Activated naive CD8-positive, alpha-beta T cell treated with anti-CD3 and anti-CD28 coated beads for 36 hours (primary cell): ENCODE data around the gene ALK. TPM values are rescaled to one million over a fixed set of nuclear protein-coding genes. Genes with fewer than 3 reads are reported as not detected.

Source experiments
- DNase-seq: peaks from one replicate; pipeline ENCODE4 v3.0.0; 2021
- H3K27ac Mint-ChIP-seq: one replicate; pipeline ENCODE4 v1.8.0; 2022; ENCODE audit warnings: mild to moderate bottlenecking, moderate library complexity, mixed read lengths
- H3K27me3 Mint-ChIP-seq: one replicate; pipeline ENCODE4 v1.8.0; 2022; ENCODE audit warnings: mild to moderate bottlenecking, mixed read lengths
- H3K36me3 Mint-ChIP-seq: one replicate; pipeline ENCODE4 v1.8.0; 2021; ENCODE audit warnings: mild to moderate bottlenecking, mixed read lengths
- H3K4me1 Mint-ChIP-seq: one replicate; pipeline ENCODE4 v1.8.0; 2021; ENCODE audit warnings: mixed read lengths
- H3K4me3 Mint-ChIP-seq: one replicate; pipeline ENCODE4 v1.8.0; 2022; ENCODE audit warnings: mild to moderate bottlenecking, moderate library complexity, mixed read lengths
- H3K9me3 Mint-ChIP-seq: one replicate; pipeline ENCODE4 v1.8.0; 2022; ENCODE audit warnings: mixed read lengths
- total RNA-seq, 2 experiments: library from RNA; stranded (reverse); gene quantifications; one replicate each; pipeline ENCODE4 v1.2.3, GENCODE V29; 2021

ALK gene
- total RNA-seq, 2 experiments from 2014 or later: not detected

- Mint-ChIP-seq H3K27ac (no peak overlapping the region), H3K4me3 (no peak overlapping the region), H3K36me3 (no peaks in the 10 kb centered on the region), H3K9me3 (peaks cover 3% of the 10 kb centered on the region), H3K4me1 (no peaks in the 10 kb centered on the region), H3K27me3 (peaks cover 23% of the 10 kb centered on the region)
- no peak for DNase-seq
Observed at GRCh38 chr2:29502460-29502911, 418.9 kb downstream of the ALK start.

- H3K27ac Mint-ChIP-seq: no peak overlapping the region
- no peak overlapping the region for H3K4me3 Mint-ChIP-seq
- peaks cover 5% of the 10 kb centered on the region for H3K4me1 Mint-ChIP-seq
- DNase-seq: no peak
- H3K36me3 Mint-ChIP-seq: no peaks in the 10 kb centered on the region
- peaks cover 10% of the 10 kb centered on the region for H3K27me3 Mint-ChIP-seq
- H3K9me3 Mint-ChIP-seq: no peaks in the 10 kb centered on the region
Observed at GRCh38 chr2:29497375-29497774, 424.0 kb downstream of the ALK start.

- H3K27ac Mint-ChIP-seq: no peak overlapping the region
- peaks cover 5% of the 10 kb centered on the region for H3K4me1 Mint-ChIP-seq
- DNase-seq: no peak
- H3K4me3 Mint-ChIP-seq: no peak overlapping the region
- H3K9me3 Mint-ChIP-seq: no peaks in the 10 kb centered on the region
- H3K27me3 Mint-ChIP-seq: peaks cover 10% of the 10 kb centered on the region
- no peaks in the 10 kb centered on the region for H3K36me3 Mint-ChIP-seq
Observed at GRCh38 chr2:29496198-29496597, 425.2 kb downstream of the ALK start.

GRCh38 chr2:29495536-29496060 lies 425.8 kb downstream of the ALK start:
- no peak for DNase-seq
- peaks cover 10% of the 10 kb centered on the region for H3K27me3 Mint-ChIP-seq
- no peak overlapping the region for H3K4me3 Mint-ChIP-seq
- H3K4me1 Mint-ChIP-seq: peaks cover 5% of the 10 kb centered on the region
- H3K36me3 Mint-ChIP-seq: no peaks in the 10 kb centered on the region
- H3K9me3 Mint-ChIP-seq: no peaks in the 10 kb centered on the region
- no peak overlapping the region for H3K27ac Mint-ChIP-seq

GRCh38 chr2:29495068-29495467 lies 426.3 kb downstream of the ALK start:
- Mint-ChIP-seq H3K27me3 (peaks cover 10% of the 10 kb centered on the region), H3K4me1 (peaks cover 5% of the 10 kb centered on the region), H3K9me3 (no peaks in the 10 kb centered on the region), H3K36me3 (no peaks in the 10 kb centered on the region), H3K4me3 (no peak overlapping the region), H3K27ac (no peak overlapping the region)
- DNase-seq: no peak

GRCh38 chr2:29492701-29493100 lies 428.7 kb downstream of the ALK start:
- H3K36me3 Mint-ChIP-seq: no peaks in the 10 kb centered on the region
- DNase-seq: no peak
- peaks cover 5% of the 10 kb centered on the region for H3K4me1 Mint-ChIP-seq
- H3K4me3 Mint-ChIP-seq: no peak overlapping the region
- peaks cover 10% of the 10 kb centered on the region for H3K27me3 Mint-ChIP-seq
- H3K9me3 Mint-ChIP-seq: no peaks in the 10 kb centered on the region
- H3K27ac Mint-ChIP-seq: no peak overlapping the region

- Mint-ChIP-seq H3K36me3 (no peaks in the 10 kb centered on the region), H3K9me3 (no peaks in the 10 kb centered on the region), H3K27ac (no peak overlapping the region), H3K4me3 (no peak overlapping the region), H3K27me3 (no peaks in the 10 kb centered on the region), H3K4me1 (no peaks in the 10 kb centered on the region)
- DNase-seq: no peak
Observed at GRCh38 chr2:29490045-29490444, 431.3 kb downstream of the ALK start.

GRCh38 chr2:29489568-29489967 lies 431.8 kb downstream of the ALK start:
- Mint-ChIP-seq H3K27me3 (no peaks in the 10 kb centered on the region), H3K27ac (no peak overlapping the region)

GRCh38 chr2:29487967-29488555 lies 433.3 kb downstream of the ALK start:
- no peak for DNase-seq
- Mint-ChIP-seq H3K27me3 (peaks cover 3% of the 10 kb centered on the region), H3K36me3 (no peaks in the 10 kb centered on the region), H3K4me1 (no peaks in the 10 kb centered on the region), H3K9me3 (peaks cover 2% of the 10 kb centered on the region), H3K4me3 (no peak overlapping the region), H3K27ac (no peak overlapping the region)

More at GRCh38 chr2:29489568-29489967, 431.8 kb downstream of the ALK start:
- no peak for DNase-seq
- Mint-ChIP-seq H3K4me3 (no peak overlapping the region), H3K9me3 (no peaks in the 10 kb centered on the region), H3K4me1 (no peaks in the 10 kb centered on the region), H3K36me3 (no peaks in the 10 kb centered on the region)

GRCh38 chr2:29485631-29486030 lies 435.8 kb downstream of the ALK start:
- Mint-ChIP-seq H3K9me3 (peaks cover 2% of the 10 kb centered on the region), H3K4me3 (no peak overlapping the region), H3K27ac (no peak overlapping the region), H3K27me3 (peaks cover 6% of the 10 kb centered on the region), H3K36me3 (no peaks in the 10 kb centered on the region), H3K4me1 (no peaks in the 10 kb centered on the region)
- DNase-seq: no peak

GRCh38 chr2:29485117-29485516 lies 436.3 kb downstream of the ALK start:
- H3K9me3 Mint-ChIP-seq: peaks cover 2% of the 10 kb centered on the region
- no peaks in the 10 kb centered on the region for H3K4me1 Mint-ChIP-seq

GRCh38 chr2:29482867-29483266 lies 438.5 kb downstream of the ALK start:
- no peak overlapping the region for H3K27ac Mint-ChIP-seq
- no peaks in the 10 kb centered on the region for H3K4me1 Mint-ChIP-seq
- H3K9me3 Mint-ChIP-seq: peaks cover 2% of the 10 kb centered on the region
- no peak for DNase-seq
- no peaks in the 10 kb centered on the region for H3K36me3 Mint-ChIP-seq
- peaks cover 10% of the 10 kb centered on the region for H3K27me3 Mint-ChIP-seq
- H3K4me3 Mint-ChIP-seq: no peak overlapping the region

More at GRCh38 chr2:29485117-29485516, 436.3 kb downstream of the ALK start:
- Mint-ChIP-seq H3K36me3 (no peaks in the 10 kb centered on the region), H3K27ac (no peak overlapping the region), H3K4me3 (no peak overlapping the region), H3K27me3 (peaks cover 6% of the 10 kb centered on the region)
- no peak for DNase-seq

- H3K36me3 Mint-ChIP-seq: no peaks in the 10 kb centered on the region
- H3K4me1 Mint-ChIP-seq: no peaks in the 10 kb centered on the region
- peaks cover 10% of the 10 kb centered on the region for H3K27me3 Mint-ChIP-seq
- peaks cover 2% of the 10 kb centered on the region for H3K9me3 Mint-ChIP-seq
- H3K27ac Mint-ChIP-seq: no peak overlapping the region
- no peak overlapping the region for H3K4me3 Mint-ChIP-seq
- no peak for DNase-seq
Observed at GRCh38 chr2:29482348-29482747, 439.0 kb downstream of the ALK start.

- Mint-ChIP-seq H3K36me3 (no peaks in the 10 kb centered on the region), H3K9me3 (peaks cover 2% of the 10 kb centered on the region), H3K27me3 (peaks cover 10% of the 10 kb centered on the region), H3K27ac (no peak overlapping the region), H3K4me1 (no peaks in the 10 kb centered on the region), H3K4me3 (no peak overlapping the region)
- DNase-seq: no peak
Observed at GRCh38 chr2:29481313-29481712, 440.1 kb downstream of the ALK start.

GRCh38 chr2:29480426-29480825 lies 441.0 kb downstream of the ALK start:
- H3K4me3 Mint-ChIP-seq: no peak overlapping the region

GRCh38 chr2:29479401-29479800 lies 442.0 kb downstream of the ALK start:
- H3K36me3 Mint-ChIP-seq: no peaks in the 10 kb centered on the region
- H3K9me3 Mint-ChIP-seq: peaks cover 2% of the 10 kb centered on the region
- no peaks in the 10 kb centered on the region for H3K4me1 Mint-ChIP-seq
- DNase-seq: no peak
- H3K4me3 Mint-ChIP-seq: no peak overlapping the region
- no peak overlapping the region for H3K27ac Mint-ChIP-seq
- H3K27me3 Mint-ChIP-seq: peaks cover 10% of the 10 kb centered on the region

More at GRCh38 chr2:29480426-29480825, 441.0 kb downstream of the ALK start:
- Mint-ChIP-seq H3K27me3 (peaks cover 10% of the 10 kb centered on the region), H3K4me1 (no peaks in the 10 kb centered on the region), H3K27ac (no peak overlapping the region), H3K36me3 (no peaks in the 10 kb centered on the region), H3K9me3 (peaks cover 2% of the 10 kb centered on the region)
- no peak for DNase-seq
